ENCODE measurements around the gene PPP1R12B. TPM values are rescaled to one million over a fixed set of nuclear protein-coding genes. Genes with fewer than 3 reads are reported as not detected.
"Not testable (repeated sequence)": the region's sequence is repeated elsewhere in the genome, so short reads cannot be mapped to it uniquely, and the experiment has no call there.

The PPP1R12B gene
- total and polyA plus RNA-seq, 2 experiments from 2014 or later, result 13.2 to 13.8 TPM

DNA sequence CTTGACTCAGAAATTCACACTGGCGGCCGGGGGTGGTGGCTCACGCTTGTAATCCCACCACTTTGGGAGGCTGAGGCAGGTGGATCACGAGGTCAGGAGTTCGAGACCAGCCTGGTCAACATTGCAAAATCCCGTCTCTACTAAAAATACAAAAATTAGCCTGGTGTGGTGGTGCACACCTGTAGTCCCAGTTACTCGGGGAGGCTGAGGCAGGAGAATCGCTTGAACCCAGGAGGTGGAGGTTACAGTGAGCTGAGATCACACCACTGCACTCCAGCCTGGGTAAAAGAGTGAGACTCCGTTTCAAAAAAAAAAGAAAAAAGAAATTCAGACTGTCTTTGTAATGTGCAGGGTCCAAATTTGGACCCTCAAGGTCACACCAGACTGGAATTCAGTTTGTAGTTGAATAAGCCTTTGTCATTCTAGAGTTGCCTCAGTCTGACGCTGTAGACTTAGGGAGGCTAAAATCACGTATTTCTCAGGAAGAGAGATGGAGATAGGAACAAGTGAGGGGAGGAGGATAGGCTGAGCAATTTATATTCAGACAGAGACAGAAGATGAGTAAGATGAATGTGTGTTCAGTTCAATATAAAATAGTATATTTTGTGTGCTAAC is 4.2 kb downstream of the PPP1R12B start:
- not testable (repeated sequence) for H3K27me3 ChIP-seq (ENCODE audit: insufficient read depth); H2AFZ ChIP-seq; ATAC-seq; H3K27ac ChIP-seq (ENCODE audit: low read depth); H3K9me2 ChIP-seq (ENCODE audit: insufficient read depth); DNase-seq (ENCODE audit: low spot score); H3F3A ChIP-seq (replicated peaks; ENCODE audit: low read depth); H3K9me3 Mint-ChIP-seq; H3K4me2 ChIP-seq; H3K27ac Mint-ChIP-seq; H4K20me1 ChIP-seq (replicated peaks; ENCODE audit: insufficient read depth); H3K4me3 Mint-ChIP-seq; H3K4me3 ChIP-seq; H3K36me3 Mint-ChIP-seq (ENCODE audit: low read depth); H3K27me3 Mint-ChIP-seq (ENCODE audit: insufficient read depth, low read depth, poor library complexity); H3K36me3 ChIP-seq (ENCODE audit: insufficient read depth)
- Histone ChIP-seq H3K79me2 (replicated peaks; ENCODE audit: insufficient read depth) (peaks cover 68% of the 10 kb centered on the region), H3K4me1 (ENCODE audit: insufficient read depth) (peaks cover 10% of the 10 kb centered on the region)
- peaks cover 22% of the 10 kb centered on the region; the same call in 2 of the 3 replicates for H3K4me1 Mint-ChIP-seq

- H3K4me1 ChIP-seq (ENCODE audit: insufficient read depth), result peaks cover 33% of the 10 kb centered on the region
- peaks cover 10% of the 10 kb centered on the region for H3K27me3 Mint-ChIP-seq (ENCODE audit: insufficient read depth, low read depth, poor library complexity)
- no peak overlapping the region for H3K4me2 ChIP-seq
- no peak for DNase-seq (ENCODE audit: low spot score)
- H2AFZ ChIP-seq, result no peak overlapping the region
- H3K27ac Mint-ChIP-seq, result no peak overlapping the region
- H3K4me3 ChIP-seq, result no peak overlapping the region
- no peaks in the 10 kb centered on the region for H3K27me3 ChIP-seq (ENCODE audit: insufficient read depth)
- no peaks in the 10 kb centered on the region for H3K36me3 ChIP-seq (ENCODE audit: insufficient read depth)
- H3K79me2 ChIP-seq (replicated peaks; ENCODE audit: insufficient read depth), result peaks cover 75% of the 10 kb centered on the region
- peaks cover 21% of the 10 kb centered on the region; the same call in 2 of the 3 replicates for H3K4me1 Mint-ChIP-seq
- H3K36me3 Mint-ChIP-seq (ENCODE audit: low read depth), result peaks cover 9% of the 10 kb centered on the region; the same call in 2 of the 3 replicates
- no peaks in the 10 kb centered on the region for H3K9me2 ChIP-seq (ENCODE audit: insufficient read depth)
- ATAC-seq, result no peak
- H3K9me3 Mint-ChIP-seq, result peaks cover 6% of the 10 kb centered on the region; the same call in 2 of the 3 replicates
- peak overlapping the region; percentile 16 for H3K27ac ChIP-seq (ENCODE audit: low read depth)
- H4K20me1 ChIP-seq (replicated peaks; ENCODE audit: insufficient read depth), result no peaks in the 10 kb centered on the region
- H3F3A ChIP-seq (replicated peaks; ENCODE audit: low read depth), result no peaks in the 10 kb centered on the region
- H3K4me3 Mint-ChIP-seq, result no peak overlapping the region
- TF ChIP-seq POLR2AphosphoS5 (IDR thresholded peaks at IDR 0.05; ENCODE audit: low read depth) (no peak), CREB1 (CRISPR knock-in tag; IDR thresholded peaks at IDR 0.05; ENCODE audit: low read depth) (no peak), ZNF114 (CRISPR knock-in tag; IDR thresholded peaks at IDR 0.05) (no peak), STAT1 (IDR thresholded peaks at IDR 0.05; ENCODE audit: unreplicated experiment) (no peak), EZH2phosphoT487 (IDR thresholded peaks at IDR 0.05; ENCODE audit: unreplicated experiment) (no peak)
- TF ChIP-seq, protein P1, sequence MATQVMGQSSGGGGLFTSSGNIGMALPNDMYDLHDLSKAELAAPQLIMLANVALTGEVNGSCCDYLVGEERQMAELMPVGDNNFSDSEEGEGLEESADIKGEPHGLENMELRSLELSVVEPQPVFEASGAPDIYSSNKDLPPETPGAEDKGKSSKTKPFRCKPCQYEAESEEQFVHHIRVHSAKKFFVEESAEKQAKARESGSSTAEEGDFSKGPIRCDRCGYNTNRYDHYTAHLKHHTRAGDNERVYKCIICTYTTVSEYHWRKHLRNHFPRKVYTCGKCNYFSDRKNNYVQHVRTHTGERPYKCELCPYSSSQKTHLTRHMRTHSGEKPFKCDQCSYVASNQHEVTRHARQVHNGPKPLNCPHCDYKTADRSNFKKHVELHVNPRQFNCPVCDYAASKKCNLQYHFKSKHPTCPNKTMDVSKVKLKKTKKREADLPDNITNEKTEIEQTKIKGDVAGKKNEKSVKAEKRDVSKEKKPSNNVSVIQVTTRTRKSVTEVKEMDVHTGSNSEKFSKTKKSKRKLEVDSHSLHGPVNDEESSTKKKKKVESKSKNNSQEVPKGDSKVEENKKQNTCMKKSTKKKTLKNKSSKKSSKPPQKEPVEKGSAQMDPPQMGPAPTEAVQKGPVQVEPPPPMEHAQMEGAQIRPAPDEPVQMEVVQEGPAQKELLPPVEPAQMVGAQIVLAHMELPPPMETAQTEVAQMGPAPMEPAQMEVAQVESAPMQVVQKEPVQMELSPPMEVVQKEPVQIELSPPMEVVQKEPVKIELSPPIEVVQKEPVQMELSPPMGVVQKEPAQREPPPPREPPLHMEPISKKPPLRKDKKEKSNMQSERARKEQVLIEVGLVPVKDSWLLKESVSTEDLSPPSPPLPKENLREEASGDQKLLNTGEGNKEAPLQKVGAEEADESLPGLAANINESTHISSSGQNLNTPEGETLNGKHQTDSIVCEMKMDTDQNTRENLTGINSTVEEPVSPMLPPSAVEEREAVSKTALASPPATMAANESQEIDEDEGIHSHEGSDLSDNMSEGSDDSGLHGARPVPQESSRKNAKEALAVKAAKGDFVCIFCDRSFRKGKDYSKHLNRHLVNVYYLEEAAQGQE (IDR thresholded peaks at IDR 0.05; ENCODE audit: unreplicated experiment), result no peak
- TF ChIP-seq, protein P2, sequence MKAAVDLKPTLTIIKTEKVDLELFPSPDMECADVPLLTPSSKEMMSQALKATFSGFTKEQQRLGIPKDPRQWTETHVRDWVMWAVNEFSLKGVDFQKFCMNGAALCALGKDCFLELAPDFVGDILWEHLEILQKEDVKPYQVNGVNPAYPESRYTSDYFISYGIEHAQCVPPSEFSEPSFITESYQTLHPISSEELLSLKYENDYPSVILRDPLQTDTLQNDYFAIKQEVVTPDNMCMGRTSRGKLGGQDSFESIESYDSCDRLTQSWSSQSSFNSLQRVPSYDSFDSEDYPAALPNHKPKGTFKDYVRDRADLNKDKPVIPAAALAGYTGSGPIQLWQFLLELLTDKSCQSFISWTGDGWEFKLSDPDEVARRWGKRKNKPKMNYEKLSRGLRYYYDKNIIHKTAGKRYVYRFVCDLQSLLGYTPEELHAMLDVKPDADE (IDR thresholded peaks at IDR 0.05), result no peak
- TF ChIP-seq, protein P3, sequence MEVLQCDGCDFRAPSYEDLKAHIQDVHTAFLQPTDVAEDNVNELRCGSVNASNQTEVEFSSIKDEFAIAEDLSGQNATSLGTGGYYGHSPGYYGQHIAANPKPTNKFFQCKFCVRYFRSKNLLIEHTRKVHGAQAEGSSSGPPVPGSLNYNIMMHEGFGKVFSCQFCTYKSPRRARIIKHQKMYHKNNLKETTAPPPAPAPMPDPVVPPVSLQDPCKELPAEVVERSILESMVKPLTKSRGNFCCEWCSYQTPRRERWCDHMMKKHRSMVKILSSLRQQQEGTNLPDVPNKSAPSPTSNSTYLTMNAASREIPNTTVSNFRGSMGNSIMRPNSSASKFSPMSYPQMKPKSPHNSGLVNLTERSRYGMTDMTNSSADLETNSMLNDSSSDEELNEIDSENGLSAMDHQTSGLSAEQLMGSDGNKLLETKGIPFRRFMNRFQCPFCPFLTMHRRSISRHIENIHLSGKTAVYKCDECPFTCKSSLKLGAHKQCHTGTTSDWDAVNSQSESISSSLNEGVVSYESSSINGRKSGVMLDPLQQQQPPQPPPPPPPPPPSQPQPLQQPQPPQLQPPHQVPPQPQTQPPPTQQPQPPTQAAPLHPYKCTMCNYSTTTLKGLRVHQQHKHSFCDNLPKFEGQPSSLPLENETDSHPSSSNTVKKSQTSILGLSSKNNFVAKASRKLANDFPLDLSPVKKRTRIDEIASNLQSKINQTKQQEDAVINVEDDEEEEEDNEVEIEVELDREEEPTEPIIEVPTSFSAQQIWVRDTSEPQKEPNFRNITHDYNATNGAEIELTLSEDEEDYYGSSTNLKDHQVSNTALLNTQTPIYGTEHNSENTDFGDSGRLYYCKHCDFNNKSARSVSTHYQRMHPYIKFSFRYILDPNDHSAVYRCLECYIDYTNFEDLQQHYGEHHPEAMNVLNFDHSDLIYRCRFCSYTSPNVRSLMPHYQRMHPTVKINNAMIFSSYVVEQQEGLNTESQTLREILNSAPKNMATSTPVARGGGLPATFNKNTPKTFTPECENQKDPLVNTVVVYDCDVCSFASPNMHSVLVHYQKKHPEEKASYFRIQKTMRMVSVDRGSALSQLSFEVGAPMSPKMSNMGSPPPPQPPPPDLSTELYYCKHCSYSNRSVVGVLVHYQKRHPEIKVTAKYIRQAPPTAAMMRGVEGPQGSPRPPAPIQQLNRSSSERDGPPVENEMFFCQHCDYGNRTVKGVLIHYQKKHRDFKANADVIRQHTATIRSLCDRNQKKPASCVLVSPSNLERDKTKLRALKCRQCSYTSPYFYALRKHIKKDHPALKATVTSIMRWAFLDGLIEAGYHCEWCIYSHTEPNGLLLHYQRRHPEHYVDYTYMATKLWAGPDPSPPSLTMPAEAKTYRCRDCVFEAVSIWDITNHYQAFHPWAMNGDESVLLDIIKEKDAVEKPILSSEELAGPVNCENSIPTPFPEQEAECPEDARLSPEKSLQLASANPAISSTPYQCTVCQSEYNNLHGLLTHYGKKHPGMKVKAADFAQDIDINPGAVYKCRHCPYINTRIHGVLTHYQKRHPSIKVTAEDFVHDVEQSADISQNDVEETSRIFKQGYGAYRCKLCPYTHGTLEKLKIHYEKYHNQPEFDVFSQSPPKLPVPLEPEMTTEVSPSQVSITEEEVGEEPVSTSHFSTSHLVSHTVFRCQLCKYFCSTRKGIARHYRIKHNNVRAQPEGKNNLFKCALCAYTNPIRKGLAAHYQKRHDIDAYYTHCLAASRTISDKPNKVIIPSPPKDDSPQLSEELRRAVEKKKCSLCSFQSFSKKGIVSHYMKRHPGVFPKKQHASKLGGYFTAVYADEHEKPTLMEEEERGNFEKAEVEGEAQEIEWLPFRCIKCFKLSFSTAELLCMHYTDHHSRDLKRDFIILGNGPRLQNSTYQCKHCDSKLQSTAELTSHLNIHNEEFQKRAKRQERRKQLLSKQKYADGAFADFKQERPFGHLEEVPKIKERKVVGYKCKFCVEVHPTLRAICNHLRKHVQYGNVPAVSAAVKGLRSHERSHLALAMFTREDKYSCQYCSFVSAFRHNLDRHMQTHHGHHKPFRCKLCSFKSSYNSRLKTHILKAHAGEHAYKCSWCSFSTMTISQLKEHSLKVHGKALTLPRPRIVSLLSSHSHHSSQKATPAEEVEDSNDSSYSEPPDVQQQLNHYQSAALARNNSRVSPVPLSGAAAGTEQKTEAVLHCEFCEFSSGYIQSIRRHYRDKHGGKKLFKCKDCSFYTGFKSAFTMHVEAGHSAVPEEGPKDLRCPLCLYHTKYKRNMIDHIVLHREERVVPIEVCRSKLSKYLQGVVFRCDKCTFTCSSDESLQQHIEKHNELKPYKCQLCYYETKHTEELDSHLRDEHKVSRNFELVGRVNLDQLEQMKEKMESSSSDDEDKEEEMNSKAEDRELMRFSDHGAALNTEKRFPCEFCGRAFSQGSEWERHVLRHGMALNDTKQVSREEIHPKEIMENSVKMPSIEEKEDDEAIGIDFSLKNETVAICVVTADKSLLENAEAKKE (CRISPR knock-in tag; IDR thresholded peaks at IDR 0.05), result no peak
Observed at GRCh38 chr1:202355944-202356553, 7.5 kb downstream of the PPP1R12B start.
